ENCODE data around the gene FMO3.

GRCh38 chr1:171137580-171137979, 46.9 kb downstream of the FMO3 start:
- no peak for TF ChIP-seq POLR2AphosphoS5 (IDR thresholded peaks at IDR 0.05; ENCODE audit: low read depth, low read length)
- no peak for TF ChIP-seq TAF1 (IDR thresholded peaks at IDR 0.05; ENCODE audit: borderline replicate concordance, insufficient read depth, low read length)
